Astrocyte of the spinal cord (primary cell): ENCODE data around the gene RNF182.

Source experiments
- DNase-seq: peaks from one replicate; pipeline ENCODE4 v3.0.0; 2011; ENCODE audit warnings: low read depth, low spot score
- H3K4me3 ChIP-seq: 2 replicates; pipeline ENCODE4 v1.5.1; 2011; ENCODE audit warnings: low read depth, mild to moderate bottlenecking, low read length, moderate library complexity
- CTCF ChIP-seq: IDR thresholded peaks from 2 replicates; pipeline ENCODE4 v1.5.1; 2012; ENCODE audit warnings: low read depth, mild to moderate bottlenecking, low read length, inconsistent platforms
- in situ Hi-C: cut with HindIII; loops from 2 replicates; pipeline ENCODE4 v1.10.0; 2017; ENCODE audit warnings: low sequenced_read_pairs

RNF182 gene

GRCh38 chr6:14004258-14004657 lies 79.5 kb downstream of the RNF182 start:
- DNase-seq = no peak
- in situ Hi-C loops = no loop called here
- TF ChIP-seq CTCF = no peak
- H3K4me3 ChIP-seq = no peak overlapping the region

- H3K4me3 ChIP-seq = no peak overlapping the region
- TF ChIP-seq CTCF = no peak
- in situ Hi-C loops = no loop called here
- DNase-seq = no peak
Observed at GRCh38 chr6:14008809-14009208, 84.1 kb downstream of the RNF182 start.

GRCh38 chr6:14009431-14009830 lies 84.7 kb downstream of the RNF182 start:
- DNase-seq = no peak
- in situ Hi-C loops = no loop called here
- TF ChIP-seq CTCF = no peak
- no peak overlapping the region for H3K4me3 ChIP-seq

GRCh38 chr6:14010275-14010674 lies 85.5 kb downstream of the RNF182 start:
- TF ChIP-seq CTCF = no peak
- DNase-seq = no peak
- no peak overlapping the region for H3K4me3 ChIP-seq
- in situ Hi-C loops = no loop called here

- no peak for TF ChIP-seq CTCF
- DNase-seq = no peak
- in situ Hi-C loops = no loop called here
- H3K4me3 ChIP-seq = no peak overlapping the region
Observed at GRCh38 chr6:14012313-14013030, 87.7 kb downstream of the RNF182 start.

GRCh38 chr6:14015964-14016363 lies 91.2 kb downstream of the RNF182 start:
- no peak for DNase-seq
- in situ Hi-C loops = no loop called here
- no peak for TF ChIP-seq CTCF
- H3K4me3 ChIP-seq = no peak overlapping the region
